GM19239 (cell line): ENCODE measurements around the gene SPRED1.

Experiments used
- DNase-seq: peaks from one replicate; pipeline ENCODE4 v3.0.0; 2011; ENCODE audit warnings: low spot score; ENCODE audit not compliant: insufficient read length
- FAIRE-seq: peaks from 2 replicates; lab custom pipeline; 2011; peaks lifted over from hg19 to GRCh38; lab: Jason Lieb, UNC

The SPRED1 gene

GRCh38 chr15:38332711-38333110 lies 80.1 kb downstream of the SPRED1 start:
- DNase-seq (no peak), FAIRE-seq (no peak)

GRCh38 chr15:38335116-38335515 lies 82.5 kb downstream of the SPRED1 start:
- no peak for DNase-seq
- no peak for FAIRE-seq

- DNase-seq (no peak), FAIRE-seq (no peak)
Measured at GRCh38 chr15:38344351-38344750, 91.7 kb downstream of the SPRED1 start.

GRCh38 chr15:38349251-38349650 lies 96.6 kb downstream of the SPRED1 start:
- DNase-seq: no peak
- FAIRE-seq: no peak

GRCh38 chr15:38351466-38351865 lies 98.8 kb downstream of the SPRED1 start:
- FAIRE-seq: no peak
- no peak for DNase-seq

- DNase-seq: peak; percentile 12
- peak; percentile 74 for FAIRE-seq
Measured at GRCh38 chr15:38354315-38354929, 101.8 kb downstream of the SPRED1 start.

- FAIRE-seq: no peak
- no peak for DNase-seq
Measured at GRCh38 chr15:38362355-38362754, 109.7 kb downstream of the SPRED1 start.

GRCh38 chr15:38367476-38367875 lies 114.8 kb downstream of the SPRED1 start:
- no peak for FAIRE-seq
- DNase-seq: no peak

GRCh38 chr15:38369936-38370478 lies 117.4 kb downstream of the SPRED1 start:
- no peak for FAIRE-seq
- no peak for DNase-seq

- FAIRE-seq (no peak), DNase-seq (no peak)
Measured at GRCh38 chr15:38373016-38373415, 120.4 kb downstream of the SPRED1 start.

- no peak for FAIRE-seq
Measured at GRCh38 chr15:38374029-38374428, 121.4 kb downstream of the SPRED1 start.

GRCh38 chr15:38374556-38374955 lies 121.9 kb downstream of the SPRED1 start:
- DNase-seq (no peak), FAIRE-seq (no peak)

More at GRCh38 chr15:38374029-38374428, 121.4 kb downstream of the SPRED1 start:
- no peak for DNase-seq

GRCh38 chr15:38376081-38376480 lies 123.4 kb downstream of the SPRED1 start:
- FAIRE-seq (no peak), DNase-seq (no peak)

- DNase-seq (no peak), FAIRE-seq (no peak)
Measured at GRCh38 chr15:38377636-38378035, 125.0 kb downstream of the SPRED1 start.

- FAIRE-seq: no peak
Measured at GRCh38 chr15:38378161-38378560, 125.5 kb downstream of the SPRED1 start.

GRCh38 chr15:38389924-38390542 lies 137.4 kb downstream of the SPRED1 start:
- DNase-seq: peak; percentile 18
- peak; percentile 98 for FAIRE-seq

More at GRCh38 chr15:38378161-38378560, 125.5 kb downstream of the SPRED1 start:
- DNase-seq: no peak

GRCh38 chr15:38391191-38391590 lies 138.6 kb downstream of the SPRED1 start:
- no peak for FAIRE-seq

GRCh38 chr15:38398134-38398533 lies 145.5 kb downstream of the SPRED1 start:
- FAIRE-seq: no peak

More at GRCh38 chr15:38391191-38391590, 138.6 kb downstream of the SPRED1 start:
- no peak for DNase-seq

GRCh38 chr15:38401106-38401505 lies 148.5 kb downstream of the SPRED1 start:
- no peak for FAIRE-seq

More at GRCh38 chr15:38398134-38398533, 145.5 kb downstream of the SPRED1 start:
- no peak for DNase-seq

GRCh38 chr15:38401701-38402100 lies 149.1 kb downstream of the SPRED1 start:
- no peak for FAIRE-seq
- DNase-seq: no peak

More at GRCh38 chr15:38401106-38401505, 148.5 kb downstream of the SPRED1 start:
- DNase-seq: no peak

- DNase-seq: no peak
- no peak for FAIRE-seq
Measured at GRCh38 chr15:38406436-38406835, 153.8 kb downstream of the SPRED1 start.
